SH-SY5Y (cell line): ENCODE measurements around the gene SNORC.

Source experiments
- GATA2 ChIP-seq: IDR thresholded peaks from 2 replicates; pipeline ENCODE4 v1.6.1; 2011; ENCODE audit warnings: mild to moderate bottlenecking, low read depth, low read length
- GATA3 ChIP-seq: IDR thresholded peaks from 2 replicates; pipeline ENCODE4 v1.6.1; 2011; ENCODE audit warnings: low read depth, mild to moderate bottlenecking, low read length, moderate library complexity

SNORC gene

DNA sequence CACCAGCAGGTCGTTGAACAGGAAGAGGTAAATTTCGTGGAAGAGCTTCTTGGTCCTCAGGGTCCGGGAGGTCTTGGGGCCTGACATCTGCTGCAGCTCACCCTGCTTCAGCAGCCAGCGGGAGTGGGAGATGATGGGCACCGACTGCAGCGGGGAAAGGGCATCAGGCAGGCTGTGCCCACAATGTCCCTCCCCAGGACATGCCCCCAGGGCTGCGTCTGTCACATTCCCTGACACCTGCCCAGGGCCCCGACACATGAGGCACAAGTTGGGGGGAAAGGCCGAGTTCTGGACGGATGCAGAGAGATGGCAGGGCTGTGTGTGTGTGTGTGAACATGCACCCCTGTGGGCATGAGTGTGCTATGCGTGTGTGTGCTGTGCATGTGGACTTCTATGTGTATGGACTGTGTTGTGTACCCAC lies 13.9 kb downstream of the SNORC start:
- TF ChIP-seq GATA3: no peak
- no peak for TF ChIP-seq GATA2

DNA sequence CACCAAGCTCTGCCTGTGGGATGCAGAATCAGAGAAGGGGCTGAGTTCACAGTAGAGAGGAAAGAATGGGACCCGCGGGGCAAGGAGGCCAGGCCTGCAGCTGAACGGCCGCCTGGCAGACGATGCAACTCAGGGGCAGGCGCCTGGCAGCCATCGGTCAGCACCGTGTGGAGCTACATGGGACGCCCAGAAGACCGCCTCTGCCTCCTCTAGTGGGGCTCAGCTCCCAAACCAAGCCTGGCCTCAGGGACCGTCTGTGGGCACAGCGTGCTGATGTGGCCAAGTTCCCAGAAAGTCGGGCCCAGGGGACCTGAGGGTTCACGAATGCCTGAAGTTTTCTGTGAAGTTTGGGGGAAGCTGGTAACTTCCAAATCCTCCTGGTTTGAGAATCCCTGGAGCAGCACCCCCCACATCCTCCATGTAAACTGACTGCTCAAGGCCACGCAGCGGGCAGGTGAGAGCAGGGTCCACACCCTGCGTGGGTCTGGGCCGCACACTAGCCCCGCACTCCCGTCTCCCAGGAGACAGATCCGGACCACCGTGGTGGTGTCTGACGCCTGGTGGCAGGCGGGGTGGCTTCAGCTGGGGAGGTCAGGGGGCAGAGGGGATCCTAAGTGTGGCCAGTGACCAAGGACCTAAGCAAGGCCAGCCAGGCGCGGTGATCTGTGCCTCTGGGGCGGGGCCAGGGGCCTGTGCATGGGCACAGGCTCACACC lies 14.6 kb downstream of the SNORC start:
- TF ChIP-seq GATA3 (no peak), GATA2 (no peak)

DNA sequence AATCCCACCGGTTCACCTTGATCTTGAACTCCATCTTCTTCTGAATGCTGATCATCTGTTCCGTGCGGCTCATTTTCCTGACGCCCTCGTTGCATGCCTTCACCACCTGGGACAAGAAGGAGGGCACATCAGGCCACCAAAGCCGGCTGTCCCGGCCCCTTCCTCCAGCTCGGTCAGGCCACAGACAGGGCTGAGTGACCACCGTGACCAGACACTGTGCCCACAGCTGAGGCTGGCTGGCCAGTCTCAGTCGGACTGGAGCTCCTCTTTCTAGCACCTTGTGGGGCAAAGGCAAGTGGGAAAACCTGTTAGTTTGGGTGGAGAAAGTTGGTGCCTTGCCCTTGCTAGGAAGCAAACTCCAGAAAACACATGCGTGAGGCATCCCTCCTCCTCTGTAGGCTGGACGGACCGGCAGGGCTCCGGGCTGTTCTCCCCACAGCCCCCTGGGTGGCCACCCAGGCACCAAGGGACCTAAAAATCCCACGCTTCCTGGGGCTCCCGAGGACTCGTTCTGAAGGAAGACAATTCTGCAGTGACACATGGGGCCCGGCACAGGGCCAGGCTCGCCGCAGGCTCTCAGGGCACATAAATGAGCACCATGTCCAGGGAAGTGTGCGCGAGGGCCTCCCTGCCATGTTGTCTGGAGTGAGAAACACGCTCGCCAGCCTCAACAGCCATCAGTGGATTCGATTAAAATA lies 15.3 kb downstream of the SNORC start:
- TF ChIP-seq GATA2 (no peak), GATA3 (no peak)

DNA sequence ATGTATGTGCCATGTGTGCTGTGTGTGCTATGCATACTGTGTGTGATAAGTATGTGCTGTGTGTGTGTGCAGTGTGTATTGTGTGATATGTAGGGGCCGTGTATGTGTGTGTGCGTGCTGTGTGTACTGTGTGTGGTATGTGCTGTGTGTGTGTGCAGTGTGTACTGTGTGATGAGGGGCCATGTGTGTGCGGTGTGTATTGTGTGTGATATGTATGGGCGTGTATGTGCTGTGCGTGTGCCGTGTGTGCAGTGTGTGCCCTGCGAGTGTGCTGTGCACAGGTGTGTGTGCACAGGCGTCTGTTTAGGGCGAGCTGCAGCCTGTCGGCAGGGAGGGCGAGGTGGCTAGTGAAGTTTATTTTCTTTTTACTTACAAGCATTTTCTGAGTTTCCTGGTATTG lies 16.1 kb downstream of the SNORC start:
- TF ChIP-seq GATA3 (no peak), GATA2 (no peak)

DNA sequence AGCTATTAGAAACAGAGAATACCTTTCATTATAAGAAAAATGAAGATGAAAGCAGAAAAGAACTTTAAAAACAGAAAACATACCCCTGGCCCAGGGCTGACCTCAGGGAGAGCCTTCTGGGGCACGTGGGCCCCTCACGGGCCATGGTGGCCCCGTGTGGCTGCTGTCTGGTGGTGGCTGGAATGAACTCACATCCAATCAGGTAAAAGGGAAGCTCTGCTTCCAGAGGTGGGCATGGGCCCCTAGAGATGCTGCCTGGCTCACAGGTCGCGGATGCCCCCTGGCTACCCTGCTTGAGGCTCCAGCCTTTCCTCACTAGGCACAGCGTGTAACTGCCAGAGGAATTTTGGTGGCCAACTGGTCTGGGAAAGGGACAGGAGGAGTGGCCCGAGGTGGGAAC lies 16.6 kb downstream of the SNORC start:
- TF ChIP-seq GATA3 (no peak), GATA2 (no peak)

DNA sequence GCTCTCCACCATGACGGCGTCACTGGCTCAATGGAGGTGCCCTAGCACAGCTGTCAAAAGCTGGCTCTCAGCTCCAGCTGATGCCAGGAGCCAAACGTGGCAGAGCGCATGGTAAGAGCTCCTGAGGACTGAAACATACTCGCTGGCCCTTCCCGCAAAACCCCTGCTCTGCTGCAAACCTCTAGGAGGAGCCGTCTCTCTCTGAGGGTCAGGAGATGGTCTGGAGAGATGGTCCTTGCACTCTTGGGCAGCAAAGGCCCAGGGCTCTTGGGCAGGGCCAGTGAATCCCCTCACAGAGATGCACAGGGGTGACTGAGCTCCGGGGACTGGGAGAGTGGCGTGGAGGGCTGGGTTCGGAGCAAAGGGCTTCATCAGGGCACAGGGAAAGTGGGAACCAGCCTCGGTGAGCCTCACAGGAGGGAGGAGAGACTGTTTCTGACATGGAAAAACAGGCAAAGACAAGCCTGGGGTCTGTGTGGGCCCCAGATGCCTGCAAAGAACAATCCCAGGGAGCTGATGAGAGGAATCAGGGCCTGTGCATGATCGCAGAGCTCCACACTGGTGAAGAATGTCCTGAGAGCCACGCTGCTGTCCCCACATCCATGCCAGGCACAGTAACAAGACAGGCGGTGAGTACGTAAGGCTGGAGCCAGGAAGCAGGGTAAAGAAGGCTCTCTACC lies 17.2 kb downstream of the SNORC start:
- TF ChIP-seq GATA3 (no peak), GATA2 (no peak)

DNA sequence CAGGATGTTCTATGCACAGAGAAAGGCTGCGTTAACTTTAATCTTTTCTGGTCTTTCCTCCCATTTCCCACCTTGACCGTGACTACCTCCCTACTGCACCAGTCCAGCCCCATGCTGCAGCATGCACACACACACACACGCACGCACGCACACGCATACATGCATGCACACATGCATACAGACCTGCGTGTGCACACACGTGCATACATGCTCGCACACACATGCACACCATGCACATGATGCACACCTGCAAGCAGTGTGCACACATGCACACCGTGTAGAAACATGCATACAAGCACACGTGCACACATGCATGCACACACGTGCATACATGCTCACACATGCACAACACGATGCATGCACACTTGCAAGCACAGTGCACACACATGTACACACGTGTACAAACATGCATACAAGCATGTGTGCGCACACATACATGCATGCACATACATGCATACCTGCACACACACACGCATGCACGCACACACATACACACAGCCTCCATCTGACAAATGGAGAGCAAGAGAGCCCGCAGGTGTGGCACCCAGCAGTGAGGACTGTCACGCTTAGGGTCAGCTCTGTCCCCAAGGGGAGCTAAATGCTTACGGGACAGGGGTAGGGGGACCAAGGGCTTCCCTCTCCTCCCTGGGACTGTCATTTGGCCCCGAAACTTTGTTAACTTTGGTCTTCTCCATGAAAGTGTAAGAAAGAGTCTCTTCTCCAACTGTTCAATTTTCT lies 18.2 kb downstream of the SNORC start:
- TF ChIP-seq GATA2 (no peak), GATA3 (no peak)

DNA sequence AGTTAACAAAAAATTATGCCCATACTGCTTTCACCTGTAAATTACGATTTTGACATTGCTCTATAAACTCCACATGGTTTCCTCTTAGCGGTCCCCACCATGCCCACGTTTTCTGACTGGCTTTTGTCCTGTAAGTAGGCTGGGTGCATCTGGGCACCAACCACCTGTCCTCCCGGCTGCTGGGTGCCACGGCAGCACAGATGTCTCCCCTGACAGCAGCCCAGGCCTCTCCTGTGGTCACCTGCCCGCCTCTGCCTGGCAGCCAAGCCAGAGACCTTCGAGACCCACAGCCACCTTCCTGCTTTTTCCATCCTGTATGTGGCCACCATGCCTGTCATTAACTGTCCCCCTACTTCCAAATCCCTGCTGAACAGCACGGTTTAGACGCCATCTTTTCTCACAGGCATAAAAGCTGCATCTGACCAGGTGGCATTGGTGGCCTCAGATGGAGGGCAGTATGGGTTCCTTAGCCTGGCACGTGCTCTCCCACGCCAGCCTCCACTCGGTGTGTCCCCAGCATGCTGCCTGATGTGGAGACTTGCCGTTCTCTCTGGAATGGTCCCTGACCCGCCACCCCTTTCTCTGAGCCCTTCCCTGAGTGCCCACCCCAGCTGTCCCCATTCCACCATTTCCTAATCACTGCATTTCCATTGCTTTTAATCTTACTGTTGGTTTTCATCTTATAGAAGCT lies 18.9 kb downstream of the SNORC start:
- TF ChIP-seq GATA3 (no peak), GATA2 (no peak)

DNA sequence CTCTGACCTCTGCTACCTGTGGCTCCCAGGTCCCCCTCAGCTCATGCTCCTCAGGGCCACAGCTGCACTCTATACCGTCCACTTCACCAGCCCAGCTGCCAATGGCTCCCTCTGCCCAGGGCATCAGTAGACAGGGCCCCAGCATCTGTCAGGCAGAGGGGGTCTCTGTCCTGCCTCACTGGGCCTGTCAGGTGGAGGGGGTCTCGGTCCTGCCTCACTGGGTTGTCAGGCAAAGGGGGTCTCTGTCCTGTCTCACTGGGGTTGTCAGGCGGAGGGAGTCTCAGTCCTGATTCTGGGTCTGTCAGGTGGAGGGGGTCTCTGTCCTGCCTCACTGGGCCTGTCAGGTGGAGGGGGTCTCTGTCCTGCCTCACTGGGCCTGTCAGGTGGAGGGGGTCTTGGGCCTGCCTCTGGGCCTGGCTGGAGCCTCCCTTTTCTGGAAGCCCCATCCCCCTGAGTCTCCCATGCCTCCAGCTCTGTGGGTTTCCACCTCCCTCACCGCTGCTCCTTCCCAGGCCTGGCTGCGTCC lies 19.9 kb downstream of the SNORC start:
- no peak for TF ChIP-seq GATA2
- TF ChIP-seq GATA3: no peak

DNA sequence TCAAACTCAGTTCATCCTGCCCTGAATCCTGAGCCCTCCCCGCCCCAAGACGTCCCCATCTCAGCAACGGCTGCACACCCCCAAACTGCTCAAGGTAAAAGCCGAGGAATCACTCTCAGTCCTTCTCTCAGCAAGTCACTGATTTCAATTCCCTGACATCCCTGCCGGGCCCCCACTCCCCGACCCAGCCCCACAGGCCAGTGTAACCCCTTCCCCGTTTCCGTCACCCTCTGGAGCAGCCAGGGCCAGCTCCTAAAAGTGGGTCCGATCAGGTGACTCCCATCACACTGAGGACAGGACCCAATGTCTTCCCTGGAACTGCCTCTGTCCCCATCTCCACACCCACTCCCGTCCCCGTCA lies 20.5 kb downstream of the SNORC start:
- no peak for TF ChIP-seq GATA2

DNA sequence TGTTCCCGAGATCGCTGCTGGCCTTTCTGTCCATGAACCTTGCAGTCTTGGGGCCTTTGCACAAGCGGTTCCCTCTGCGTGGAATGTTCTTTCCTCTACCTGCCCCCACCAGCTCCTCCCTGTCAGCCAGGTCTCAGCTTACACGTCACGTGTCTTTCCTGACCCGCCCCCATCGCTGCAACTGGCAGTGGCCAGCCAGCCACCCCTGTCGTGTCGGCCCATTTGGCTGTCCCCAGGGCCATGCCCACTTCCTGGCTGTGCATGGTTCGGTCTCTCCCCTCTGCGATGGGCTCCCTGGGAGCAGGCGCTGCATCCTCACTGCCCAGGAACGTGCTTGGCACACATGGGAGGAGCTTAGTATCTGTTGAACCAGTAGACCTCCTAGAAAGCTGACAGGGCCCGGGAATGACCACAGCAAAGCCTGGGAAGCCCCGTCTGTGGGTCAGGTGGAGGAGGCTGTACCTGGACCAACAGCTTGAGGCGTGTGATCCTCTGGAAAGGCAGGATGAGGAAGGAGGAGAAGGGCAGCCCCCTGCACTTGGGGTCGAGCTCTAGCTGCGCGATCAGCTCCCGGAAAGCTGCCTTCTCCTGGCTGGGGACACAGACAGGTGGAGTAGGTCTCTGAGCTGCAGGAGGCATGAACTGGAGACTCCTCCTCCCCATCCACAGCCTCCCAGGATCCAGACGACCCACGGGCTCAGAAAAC lies 21.0 kb downstream of the SNORC start:
- no peak for TF ChIP-seq GATA2
- no peak for TF ChIP-seq GATA3

DNA sequence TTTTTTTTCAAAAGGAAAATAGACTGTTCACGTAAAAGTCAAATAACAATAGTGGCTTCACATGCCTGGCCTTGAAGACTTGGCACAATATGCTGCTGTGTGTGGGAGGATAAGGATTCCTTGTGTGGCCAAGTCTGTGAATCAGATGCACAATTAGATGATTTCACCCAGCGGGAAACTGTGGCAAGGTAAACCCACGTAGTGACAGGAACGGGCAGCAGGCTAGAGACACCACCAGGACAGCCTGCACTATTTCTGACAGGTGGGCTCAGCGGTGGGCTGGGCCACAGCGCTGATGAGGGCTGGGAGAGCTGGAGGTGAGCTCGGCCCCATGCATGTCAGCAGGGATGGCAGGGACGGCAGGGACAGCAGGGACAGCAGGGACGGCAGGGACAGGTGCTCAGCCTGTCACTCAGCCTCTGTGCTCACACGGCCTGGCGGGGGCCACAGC lies 21.6 kb downstream of the SNORC start:
- TF ChIP-seq GATA2: no peak
- no peak for TF ChIP-seq GATA3

DNA sequence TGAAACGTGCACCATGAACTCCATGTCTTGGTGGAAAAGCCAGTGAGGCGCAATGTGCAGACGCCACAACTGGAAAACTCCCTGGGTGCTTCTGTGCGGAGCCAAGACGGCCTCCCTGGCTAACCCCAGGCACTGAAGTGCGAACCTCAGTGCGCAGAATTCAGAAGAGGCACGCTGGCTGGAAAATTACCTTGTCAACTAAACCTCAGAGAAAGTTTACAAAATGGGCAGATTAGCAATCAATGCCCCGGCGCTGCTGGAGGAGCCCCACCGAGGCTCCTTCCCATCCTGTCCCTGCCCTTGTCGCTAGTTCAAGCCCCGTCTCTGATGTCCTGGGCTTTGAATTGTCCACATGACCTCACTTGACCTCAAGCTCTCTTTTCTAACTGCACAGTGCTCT lies 22.2 kb downstream of the SNORC start:
- TF ChIP-seq GATA2 (no peak), GATA3 (no peak)
